ENCODE data around the gene CRHBP.
"Not testable (repeated sequence)": the region's sequence is repeated elsewhere in the genome, so short reads cannot be mapped to it uniquely, and the experiment has no call there.

The CRHBP gene

GRCh38 chr5:76960004-76960625, 7.3 kb downstream of the CRHBP start:
- no peak for DNase-seq

GRCh38 chr5:76964060-76964459, 11.2 kb downstream of the CRHBP start:
- no peak for DNase-seq

GRCh38 chr5:76971511-76971910, 18.7 kb downstream of the CRHBP start:
- DNase-seq: no peak

GRCh38 chr5:76972689-76973088, 19.8 kb downstream of the CRHBP start:
- DNase-seq: no peak

GRCh38 chr5:76974785-76975184, 21.9 kb downstream of the CRHBP start:
- DNase-seq: no peak

GRCh38 chr5:76978869-76979268, 26.0 kb downstream of the CRHBP start:
- DNase-seq: no peak

- DNase-seq: no peak
These were observed 27.8 kb downstream of the CRHBP start for GRCh38 chr5:76980518-76981144.

GRCh38 chr5:76982450-76982849, 29.6 kb downstream of the CRHBP start:
- DNase-seq: no peak

- no peak for DNase-seq
These were observed 30.6 kb downstream of the CRHBP start for GRCh38 chr5:76983468-76983867.

- no peak for DNase-seq
These were observed 34.1 kb downstream of the CRHBP start for GRCh38 chr5:76986825-76987526.

GRCh38 chr5:76990899-76991459, 38.1 kb downstream of the CRHBP start:
- DNase-seq: no peak

- DNase-seq: not testable (repeated sequence)
These were observed 40.6 kb downstream of the CRHBP start for GRCh38 chr5:76993436-76993835.

- no peak for DNase-seq
These were observed 41.5 kb downstream of the CRHBP start for GRCh38 chr5:76994337-76994736.

GRCh38 chr5:76998251-76998650, 45.4 kb downstream of the CRHBP start:
- DNase-seq: not testable (repeated sequence)

GRCh38 chr5:76999451-76999850, 46.6 kb downstream of the CRHBP start:
- DNase-seq: no peak

- no peak for DNase-seq
These were observed 50.4 kb downstream of the CRHBP start for GRCh38 chr5:77003246-77003645.

GRCh38 chr5:77006124-77006523, 53.3 kb downstream of the CRHBP start:
- DNase-seq: no peak

GRCh38 chr5:77008413-77008812, 55.6 kb downstream of the CRHBP start:
- no peak for DNase-seq

GRCh38 chr5:77010243-77010642, 57.4 kb downstream of the CRHBP start:
- DNase-seq: no peak

- DNase-seq: no peak
These were observed 58.7 kb downstream of the CRHBP start for GRCh38 chr5:77011498-77011897.

- peak; percentile 54 for DNase-seq
These were observed 59.8 kb downstream of the CRHBP start for GRCh38 chr5:77012601-77013000.

GRCh38 chr5:77015938-77016569, 63.2 kb downstream of the CRHBP start:
- no peak for DNase-seq

GRCh38 chr5:77016962-77017361, 64.1 kb downstream of the CRHBP start:
- DNase-seq: no peak

GRCh38 chr5:77017668-77018067, 64.8 kb downstream of the CRHBP start:
- DNase-seq: no peak

Measured in NK-92 treated with Interleukin-12 subunit alpha and Interleukin-12 subunit beta, amount 100 ng/mL, for 24 hours (cell line).